NT2/D1 (cell line): ENCODE results near the gene ARHGEF9.
"Not testable (repeated sequence)": the region's sequence is repeated elsewhere in the genome, so short reads cannot be mapped to it uniquely, and the experiment has no call there.

Experiments used
- DNase-seq: peaks from one replicate; pipeline ENCODE4 v3.0.0-alpha.2; 2011; ENCODE audit warnings: low read depth, low spot score
- H3K27me3 ChIP-seq: 2 replicates; pipeline ENCODE4 v1.6.0; 2011; ENCODE audit warnings: mild to moderate bottlenecking; ENCODE audit not compliant: insufficient read length, insufficient read depth
- H3K36me3 ChIP-seq: 2 replicates; pipeline ENCODE4 v1.6.1; 2011; ENCODE audit warnings: mild to moderate bottlenecking, low read length, mixed read lengths; ENCODE audit not compliant: insufficient read depth, insufficient read length
- H3K4me1 ChIP-seq: 2 replicates; pipeline ENCODE4 v1.5.1; 2011; ENCODE audit not compliant: insufficient read depth, insufficient read length
- H3K4me3 ChIP-seq: 2 replicates; pipeline ENCODE4 v1.5.1; 2011; ENCODE audit warnings: low read depth; ENCODE audit not compliant: insufficient read length
- H3K9ac ChIP-seq: 2 replicates; pipeline ENCODE4 v1.6.0; 2011; ENCODE audit warnings: low read depth; ENCODE audit not compliant: insufficient read length
- H3K9me3 ChIP-seq: 2 replicates; pipeline ENCODE4 v1.5.1; 2011; ENCODE audit warnings: mild to moderate bottlenecking, low read length; ENCODE audit not compliant: insufficient read depth
- SUZ12 ChIP-seq: IDR thresholded peaks from 2 replicates; pipeline ENCODE4 v1.6.1; 2011; ENCODE audit not compliant: insufficient read length, insufficient read depth; ENCODE audit errors: extremely low read depth
- YY1 ChIP-seq: IDR thresholded peaks from 2 replicates; pipeline ENCODE4 v1.6.1; 2011; ENCODE audit not compliant: insufficient read length, insufficient read depth
- ZNF274 ChIP-seq: IDR thresholded peaks from 2 replicates; pipeline ENCODE4 v1.6.1; 2011; ENCODE audit warnings: mild to moderate bottlenecking, low read depth, low read length

ARHGEF9 gene

DNA sequence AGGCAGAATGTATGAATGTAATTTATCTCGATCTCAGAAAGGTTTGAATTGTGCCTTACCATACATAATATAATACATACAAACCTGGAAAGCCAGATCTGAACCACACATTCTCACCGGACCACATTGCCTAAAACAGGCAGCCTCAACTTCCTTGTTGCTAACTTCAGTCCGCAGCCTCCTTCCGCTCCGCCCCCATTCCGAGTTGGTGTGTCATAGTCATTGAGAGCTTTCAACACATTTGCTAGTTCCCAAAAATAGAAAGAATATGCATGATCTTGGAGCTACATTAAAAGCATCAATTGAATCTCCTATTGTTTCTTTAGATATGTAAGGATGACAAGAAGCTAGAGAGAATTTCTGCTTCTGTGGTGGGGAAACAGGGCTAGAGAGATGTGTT is 127.2 kb downstream of the ARHGEF9 start:
- Histone ChIP-seq H3K4me1 (no peaks in the 10 kb centered on the region), H3K27me3 (no peaks in the 10 kb centered on the region), H3K9me3 (no peaks in the 10 kb centered on the region; the same call in 1 of the 2 replicates), H3K4me3 (no peak overlapping the region), H3K9ac (no peak overlapping the region), H3K36me3 (peaks cover 34% of the 10 kb centered on the region)
- DNase-seq, result no peak
- TF ChIP-seq YY1 (no peak), SUZ12 (no peak), ZNF274 (no peak)

DNA sequence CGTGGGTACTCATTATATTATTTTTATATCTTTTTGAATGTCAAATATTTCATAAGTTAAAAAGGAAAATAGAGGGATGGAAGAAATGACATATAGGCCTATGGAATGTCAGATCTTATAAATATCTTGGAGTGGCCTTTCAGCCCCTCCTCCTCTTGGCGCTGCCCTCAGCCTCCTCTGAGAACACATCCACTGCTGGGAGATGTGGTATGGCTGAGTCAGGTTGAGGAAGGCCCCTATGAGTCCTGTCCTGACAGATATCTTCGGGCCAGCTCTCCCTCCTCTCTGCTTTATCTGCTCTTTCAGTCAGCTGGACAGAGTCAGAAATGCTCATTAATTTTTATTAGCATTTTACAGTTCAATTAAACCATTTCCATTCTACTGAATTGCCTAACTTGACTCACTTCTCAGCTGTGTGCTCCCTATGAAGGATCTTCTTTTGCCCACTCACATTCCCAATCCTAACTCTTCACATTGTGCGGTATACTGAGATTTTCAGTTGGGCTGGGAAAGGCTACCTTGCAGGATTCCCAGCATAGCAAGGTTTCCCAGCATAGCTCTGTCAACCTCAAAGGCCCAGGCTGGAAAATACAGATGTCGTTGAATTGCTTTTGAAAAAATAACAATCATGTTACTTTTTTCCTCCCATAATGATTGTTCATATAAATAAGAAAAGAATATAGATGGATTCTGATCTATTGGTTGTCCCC is 128.0 kb downstream of the ARHGEF9 start:
- peaks cover 39% of the 10 kb centered on the region for H3K36me3 ChIP-seq
- H3K4me1 ChIP-seq, result no peaks in the 10 kb centered on the region
- no peaks in the 10 kb centered on the region; the same call in 1 of the 2 replicates for H3K9me3 ChIP-seq
- no peaks in the 10 kb centered on the region for H3K27me3 ChIP-seq
- no peak overlapping the region for H3K4me3 ChIP-seq
- H3K9ac ChIP-seq, result no peak overlapping the region
- TF ChIP-seq ZNF274, result no peak
- TF ChIP-seq YY1, result no peak
- DNase-seq, result no peak

DNA sequence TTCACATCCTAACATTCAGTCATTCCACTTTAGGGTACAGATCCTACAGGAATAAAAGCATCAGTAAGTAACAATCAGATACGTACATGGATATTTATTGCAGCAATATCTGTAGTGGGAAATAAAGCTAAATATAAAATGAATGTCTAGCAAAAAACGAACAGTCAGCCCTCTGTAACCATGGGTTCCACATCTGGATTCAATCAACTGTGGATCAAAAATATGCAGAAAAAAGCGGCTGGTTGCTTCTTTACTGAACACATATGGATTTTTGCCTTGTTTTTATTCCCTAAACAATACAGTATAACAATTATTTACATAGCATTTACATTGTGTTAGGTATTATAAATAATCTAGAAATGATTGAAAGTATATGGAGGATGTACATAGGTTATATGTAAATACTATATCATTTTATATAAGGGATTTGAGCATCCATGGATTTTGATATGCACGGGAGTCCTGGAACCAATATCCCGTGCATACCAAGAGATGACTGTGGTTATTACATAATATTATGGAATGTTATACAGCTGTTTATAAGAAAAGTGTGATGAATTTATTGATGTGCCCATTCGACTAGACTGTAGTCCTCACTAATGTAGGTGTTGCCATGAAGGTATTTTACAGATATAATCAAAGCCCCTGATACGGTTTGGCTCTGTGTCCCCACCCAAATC is 132.8 kb downstream of the ARHGEF9 start:
- Histone ChIP-seq H3K36me3 (peaks cover 38% of the 10 kb centered on the region), H3K4me1 (no peaks in the 10 kb centered on the region), H3K9me3 (no peaks in the 10 kb centered on the region; the same call in 1 of the 2 replicates), H3K9ac (no peak overlapping the region), H3K27me3 (no peaks in the 10 kb centered on the region), H3K4me3 (no peak overlapping the region)
- DNase-seq, result no peak
- no peak for TF ChIP-seq ZNF274
- TF ChIP-seq SUZ12, result no peak
- no peak for TF ChIP-seq YY1

DNA sequence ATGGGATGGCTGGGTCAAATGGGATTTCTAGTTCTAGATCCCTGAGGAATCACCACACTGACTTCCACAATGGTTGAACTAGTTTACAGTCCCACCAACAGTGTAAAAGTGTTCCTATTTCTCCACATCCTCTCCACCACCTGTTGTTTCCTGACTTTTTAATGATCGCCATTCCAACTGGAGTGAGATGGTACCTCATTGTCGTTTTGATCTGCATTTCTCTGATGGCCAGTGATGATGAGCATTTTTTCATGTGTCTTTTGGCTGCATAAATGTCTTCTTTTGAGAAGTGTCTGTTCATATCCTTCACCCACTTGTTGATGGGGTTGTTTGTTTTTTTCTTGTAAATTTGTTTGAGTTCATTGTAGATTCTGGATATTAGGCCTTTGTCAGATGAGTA is 139.3 kb downstream of the ARHGEF9 start:
- H3K36me3 ChIP-seq, result peaks cover 12% of the 10 kb centered on the region
- H3K9me3 ChIP-seq, H3K9ac ChIP-seq, H3K4me1 ChIP-seq, H3K4me3 ChIP-seq, DNase-seq, H3K27me3 ChIP-seq: not testable (repeated sequence)

DNA sequence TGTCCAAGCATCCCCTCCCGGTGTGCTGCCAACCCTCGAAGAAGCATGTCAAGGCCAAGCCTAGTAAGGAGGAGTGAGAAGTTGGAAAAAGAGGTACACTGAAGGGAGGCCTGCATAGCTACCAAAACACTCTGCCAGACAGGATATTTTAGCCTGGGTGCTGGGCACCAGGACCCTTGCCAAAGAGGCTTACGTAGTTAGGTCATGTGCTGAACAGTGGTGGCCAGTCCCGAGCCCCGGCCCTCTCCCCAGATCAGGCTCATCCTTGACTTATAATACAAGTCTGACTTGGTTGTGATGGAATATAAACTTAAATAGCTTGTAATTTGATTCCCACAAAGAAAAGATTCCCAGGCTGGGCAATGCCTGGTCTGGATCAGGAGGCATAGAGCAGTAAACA is 149.3 kb downstream of the ARHGEF9 start:
- no peak for DNase-seq
- peaks cover 5% of the 10 kb centered on the region; the same call in 1 of the 2 replicates for H3K9me3 ChIP-seq
- no peak overlapping the region for H3K4me3 ChIP-seq
- peaks cover 44% of the 10 kb centered on the region for H3K36me3 ChIP-seq
- TF ChIP-seq ZNF274 (no peak), SUZ12 (no peak), YY1 (no peak)
- H3K9ac ChIP-seq, result no peak overlapping the region
- H3K27me3 ChIP-seq, result no peaks in the 10 kb centered on the region
- H3K4me1 ChIP-seq, result no peaks in the 10 kb centered on the region

DNA sequence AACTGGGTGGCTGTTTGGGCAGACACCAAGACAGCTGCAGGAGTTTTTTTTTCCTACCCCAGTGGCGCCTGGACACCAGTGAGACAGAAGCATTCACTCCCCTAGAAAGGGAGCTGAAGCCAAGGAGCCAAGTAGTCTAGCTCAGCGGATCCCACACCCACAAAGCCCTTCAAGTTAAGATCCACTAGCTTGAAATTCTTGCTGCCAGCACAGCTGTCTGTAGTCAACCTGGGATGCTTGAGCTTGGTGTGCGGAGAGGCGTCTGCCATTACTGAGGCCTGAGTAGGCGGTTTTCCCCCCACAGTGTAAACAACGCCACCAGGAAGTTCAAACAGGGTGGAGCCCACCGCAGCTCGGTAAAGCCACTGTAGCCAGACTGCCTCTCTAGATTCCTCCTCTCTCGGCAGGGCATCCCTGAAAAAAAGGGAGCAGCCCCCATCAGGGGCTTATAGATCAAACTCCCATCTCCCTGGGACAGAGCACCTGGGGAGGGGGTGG is 171.4 kb downstream of the ARHGEF9 start:
- H3K36me3 ChIP-seq, result no peaks in the 10 kb centered on the region
- no peak for DNase-seq
- no peaks in the 10 kb centered on the region for H3K4me1 ChIP-seq
- TF ChIP-seq YY1 (no peak), SUZ12 (no peak)
- H3K4me3 ChIP-seq, result no peak overlapping the region
- no peaks in the 10 kb centered on the region for H3K27me3 ChIP-seq
- no peaks in the 10 kb centered on the region for H3K9me3 ChIP-seq
- H3K9ac ChIP-seq, result no peak overlapping the region

DNA sequence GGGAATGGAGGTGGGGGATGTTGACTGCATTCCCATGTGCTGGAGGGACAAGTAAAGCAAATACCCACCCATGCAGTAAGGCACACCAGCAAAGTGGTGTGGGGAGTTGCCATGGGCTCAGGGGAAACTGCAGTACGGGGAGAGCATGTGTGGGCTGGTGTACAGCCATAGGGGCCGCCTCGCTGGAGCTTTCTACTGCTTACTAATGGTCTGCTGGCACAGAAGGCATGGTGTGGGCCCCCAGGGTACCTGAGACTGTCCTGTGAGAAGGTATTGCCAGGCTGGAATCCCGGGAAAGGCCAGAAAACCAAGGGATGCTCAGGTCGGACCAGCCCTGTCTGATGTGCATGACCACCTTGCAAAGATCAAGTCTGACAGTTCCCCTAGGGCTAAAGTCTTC is 199.1 kb downstream of the ARHGEF9 start:
- Histone ChIP-seq H3K9me3 (peaks cover 14% of the 10 kb centered on the region), H3K27me3 (no peaks in the 10 kb centered on the region), H3K4me1 (peaks cover 3% of the 10 kb centered on the region), H3K36me3 (no peaks in the 10 kb centered on the region), H3K4me3 (no peak overlapping the region), H3K9ac (no peak overlapping the region)
- no peak for TF ChIP-seq ZNF274
- no peak for TF ChIP-seq SUZ12
- no peak for TF ChIP-seq YY1
- no peak for DNase-seq
